Measurements from ENCODE around the gene ITGB8.

Gene ITGB8

GRCh38 chr7:20424500-20424899, 93.8 kb downstream of the ITGB8 start:
- DNase-seq (ENCODE audit: low read depth) = no peak

GRCh38 chr7:20430664-20431063, 100.0 kb downstream of the ITGB8 start:
- no peak for DNase-seq (ENCODE audit: low read depth)

GRCh38 chr7:20431146-20431545, 100.4 kb downstream of the ITGB8 start:
- DNase-seq (ENCODE audit: low read depth) = no peak

- DNase-seq (ENCODE audit: low read depth) = no peak
Measured at GRCh38 chr7:20432071-20432470, 101.4 kb downstream of the ITGB8 start.

- no peak for DNase-seq (ENCODE audit: low read depth)
Measured at GRCh38 chr7:20435305-20435704, 104.6 kb downstream of the ITGB8 start.

GRCh38 chr7:20438248-20438647, 107.5 kb downstream of the ITGB8 start:
- DNase-seq (ENCODE audit: low read depth) = no peak

GRCh38 chr7:20438694-20439376, 108.1 kb downstream of the ITGB8 start:
- DNase-seq (ENCODE audit: low read depth) = no peak

GRCh38 chr7:20439416-20440185, 108.9 kb downstream of the ITGB8 start:
- no peak for DNase-seq (ENCODE audit: low read depth)

- DNase-seq (ENCODE audit: low read depth) = no peak
Measured at GRCh38 chr7:20440472-20441105, 109.9 kb downstream of the ITGB8 start.

GRCh38 chr7:20441346-20441745, 110.6 kb downstream of the ITGB8 start:
- no peak for DNase-seq (ENCODE audit: low read depth)

- no peak for DNase-seq (ENCODE audit: low read depth)
Measured at GRCh38 chr7:20441991-20442441, 111.3 kb downstream of the ITGB8 start.

- no peak for DNase-seq (ENCODE audit: low read depth)
Measured at GRCh38 chr7:20442951-20443350, 112.3 kb downstream of the ITGB8 start.

- DNase-seq (ENCODE audit: low read depth) = no peak
Measured at GRCh38 chr7:20444030-20444800, 113.5 kb downstream of the ITGB8 start.

- DNase-seq (ENCODE audit: low read depth) = no peak
Measured at GRCh38 chr7:20447021-20447650, 116.4 kb downstream of the ITGB8 start.

- no peak for DNase-seq (ENCODE audit: low read depth)
Measured at GRCh38 chr7:20449176-20449575, 118.5 kb downstream of the ITGB8 start.

GRCh38 chr7:20450536-20450935, 119.8 kb downstream of the ITGB8 start:
- DNase-seq (ENCODE audit: low read depth) = no peak

- no peak for DNase-seq (ENCODE audit: low read depth)
Measured at GRCh38 chr7:20454202-20454601, 123.5 kb downstream of the ITGB8 start.

- DNase-seq (ENCODE audit: low read depth) = no peak
Measured at GRCh38 chr7:20456701-20457100, 126.0 kb downstream of the ITGB8 start.

GRCh38 chr7:20458521-20458920, 127.8 kb downstream of the ITGB8 start:
- DNase-seq (ENCODE audit: low read depth) = no peak

GRCh38 chr7:20459419-20459818, 128.7 kb downstream of the ITGB8 start:
- DNase-seq (ENCODE audit: low read depth) = no peak

GRCh38 chr7:20464891-20465290, 134.2 kb downstream of the ITGB8 start:
- no peak for DNase-seq (ENCODE audit: low read depth)

Data from activated T-helper 1 cell treated with Interleukin-2 at 50 U/mL for 16 hours (primary cell).